ENCODE data around the gene ABHD6.

ABHD6 gene

DNA sequence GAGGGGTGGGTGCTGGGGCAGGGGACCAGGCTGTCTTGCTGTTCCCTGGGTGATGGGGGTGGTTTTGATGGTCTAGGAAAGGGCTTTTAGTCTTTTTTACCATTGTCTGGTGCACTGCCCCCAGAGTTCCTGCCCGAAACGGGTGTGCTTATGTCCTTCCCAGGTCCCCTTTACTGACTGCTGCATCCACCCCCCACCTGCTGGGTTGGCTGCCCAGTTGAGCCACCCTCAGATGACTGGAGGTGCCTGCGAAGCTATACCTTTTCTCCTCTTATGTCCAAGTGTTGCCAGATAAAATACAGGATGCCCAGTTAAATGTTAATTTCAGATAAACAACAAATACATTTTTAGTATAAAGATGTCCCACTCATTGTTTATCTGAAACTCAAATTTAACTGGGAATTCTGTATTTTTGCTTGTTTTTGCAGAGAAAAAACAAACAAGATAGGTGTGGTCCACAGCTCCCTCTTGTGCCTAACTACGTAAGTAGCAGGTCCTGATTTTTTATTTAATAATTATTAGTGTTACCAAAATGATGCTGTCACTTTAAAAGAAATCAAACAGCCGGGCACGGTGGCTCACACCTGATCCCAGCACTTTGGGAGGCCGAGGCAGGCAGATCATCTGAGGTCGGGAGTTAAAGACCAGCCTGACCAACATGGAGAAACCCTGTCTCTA, 62.4 kb downstream of the ABHD6 start:
- TF ChIP-seq, protein P1, sequence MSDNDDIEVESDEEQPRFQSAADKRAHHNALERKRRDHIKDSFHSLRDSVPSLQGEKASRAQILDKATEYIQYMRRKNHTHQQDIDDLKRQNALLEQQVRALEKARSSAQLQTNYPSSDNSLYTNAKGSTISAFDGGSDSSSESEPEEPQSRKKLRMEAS (IDR thresholded peaks at IDR 0.05; ENCODE audit: low read depth, low read length), result no peak
- TF ChIP-seq MYC (IDR thresholded peaks at IDR 0.05; ENCODE audit: low read depth, low read length) (no peak), POLR2A (IDR thresholded peaks at IDR 0.05; ENCODE audit: extremely low read depth, insufficient read length) (no peak)
- TF ChIP-seq, protein P2, sequence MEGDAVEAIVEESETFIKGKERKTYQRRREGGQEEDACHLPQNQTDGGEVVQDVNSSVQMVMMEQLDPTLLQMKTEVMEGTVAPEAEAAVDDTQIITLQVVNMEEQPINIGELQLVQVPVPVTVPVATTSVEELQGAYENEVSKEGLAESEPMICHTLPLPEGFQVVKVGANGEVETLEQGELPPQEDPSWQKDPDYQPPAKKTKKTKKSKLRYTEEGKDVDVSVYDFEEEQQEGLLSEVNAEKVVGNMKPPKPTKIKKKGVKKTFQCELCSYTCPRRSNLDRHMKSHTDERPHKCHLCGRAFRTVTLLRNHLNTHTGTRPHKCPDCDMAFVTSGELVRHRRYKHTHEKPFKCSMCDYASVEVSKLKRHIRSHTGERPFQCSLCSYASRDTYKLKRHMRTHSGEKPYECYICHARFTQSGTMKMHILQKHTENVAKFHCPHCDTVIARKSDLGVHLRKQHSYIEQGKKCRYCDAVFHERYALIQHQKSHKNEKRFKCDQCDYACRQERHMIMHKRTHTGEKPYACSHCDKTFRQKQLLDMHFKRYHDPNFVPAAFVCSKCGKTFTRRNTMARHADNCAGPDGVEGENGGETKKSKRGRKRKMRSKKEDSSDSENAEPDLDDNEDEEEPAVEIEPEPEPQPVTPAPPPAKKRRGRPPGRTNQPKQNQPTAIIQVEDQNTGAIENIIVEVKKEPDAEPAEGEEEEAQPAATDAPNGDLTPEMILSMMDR (IDR thresholded peaks at IDR 0.05; ENCODE audit: low read depth, low read length), result no peak
- peak; percentile 23 for DNase-seq (ENCODE audit: low read depth)
- no peak overlapping the region for H3K4me3 ChIP-seq (ENCODE audit: low read depth, low read length)

DNA sequence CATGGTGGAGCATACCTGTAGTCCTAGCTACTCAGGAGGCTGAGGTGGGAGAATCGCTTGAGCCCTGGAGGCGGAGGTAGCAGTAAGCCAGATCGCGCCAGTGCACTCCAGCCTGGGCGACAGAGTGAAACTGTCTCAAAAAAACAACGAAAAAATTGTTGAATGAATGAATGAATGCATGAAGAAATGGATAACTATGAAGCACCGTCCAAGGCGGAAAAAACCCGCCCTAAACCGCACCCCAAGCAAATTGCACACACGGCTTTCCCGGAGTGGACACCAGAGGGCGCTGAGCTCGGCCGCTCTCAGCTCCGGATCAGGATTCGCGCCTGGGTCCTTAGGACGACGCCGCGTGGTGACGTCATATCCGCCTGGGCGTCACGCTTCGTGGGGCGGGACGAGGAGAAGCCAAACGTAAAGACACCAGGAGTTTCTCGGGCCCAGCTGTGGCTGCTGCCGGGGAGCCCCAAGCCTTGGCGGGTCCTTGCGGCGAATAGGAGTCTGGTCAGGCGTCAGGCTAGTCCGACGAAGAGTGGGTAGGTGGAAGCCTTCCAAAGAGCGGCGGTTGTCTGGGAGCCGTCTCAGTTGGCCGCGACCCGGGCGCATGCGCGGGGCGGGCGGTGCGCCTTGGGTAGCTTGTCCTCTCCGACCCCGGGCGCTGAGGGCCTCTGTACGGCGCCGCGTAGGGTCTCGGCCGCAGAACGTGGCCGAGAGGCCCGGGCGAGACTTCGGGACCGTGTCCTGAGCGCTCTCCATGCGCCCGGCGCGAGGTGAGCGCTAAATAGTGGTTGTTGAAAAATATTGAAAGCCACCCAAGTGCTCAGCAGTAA, 68.5 kb downstream of the ABHD6 start, which contains the start of the genes HTD2 and RPP14:
TSS of gene HTD2 (plus strand) at position 639 of the 830 bp plus-strand sequence. CDS start 11,094 bp downstream, outside the sequence.
TSS of gene RPP14 (plus strand) at position 364 of the 830 bp plus-strand sequence. CDS start 4,085 bp downstream, outside the sequence.
- TF ChIP-seq, protein P2 (IDR thresholded peaks at IDR 0.05; ENCODE audit: low read depth, low read length), result peak; percentile 80
- TF ChIP-seq, protein P1 (IDR thresholded peaks at IDR 0.05; ENCODE audit: low read depth, low read length), result peak; percentile 75; the same call in 1 of the 2 replicates
- 0 out of 2 replicates have a peak, but pooled peaks have one; percentile 7 for TF ChIP-seq MYC (IDR thresholded peaks at IDR 0.05; ENCODE audit: low read depth, low read length)
- TF ChIP-seq POLR2A (IDR thresholded peaks at IDR 0.05; ENCODE audit: extremely low read depth, insufficient read length), result peak; percentile 81
- peak; percentile 98 for DNase-seq (ENCODE audit: low read depth)
- peak within 1 kb of the TSS; percentile 99 for H3K4me3 ChIP-seq (ENCODE audit: low read depth, low read length)

DNA sequence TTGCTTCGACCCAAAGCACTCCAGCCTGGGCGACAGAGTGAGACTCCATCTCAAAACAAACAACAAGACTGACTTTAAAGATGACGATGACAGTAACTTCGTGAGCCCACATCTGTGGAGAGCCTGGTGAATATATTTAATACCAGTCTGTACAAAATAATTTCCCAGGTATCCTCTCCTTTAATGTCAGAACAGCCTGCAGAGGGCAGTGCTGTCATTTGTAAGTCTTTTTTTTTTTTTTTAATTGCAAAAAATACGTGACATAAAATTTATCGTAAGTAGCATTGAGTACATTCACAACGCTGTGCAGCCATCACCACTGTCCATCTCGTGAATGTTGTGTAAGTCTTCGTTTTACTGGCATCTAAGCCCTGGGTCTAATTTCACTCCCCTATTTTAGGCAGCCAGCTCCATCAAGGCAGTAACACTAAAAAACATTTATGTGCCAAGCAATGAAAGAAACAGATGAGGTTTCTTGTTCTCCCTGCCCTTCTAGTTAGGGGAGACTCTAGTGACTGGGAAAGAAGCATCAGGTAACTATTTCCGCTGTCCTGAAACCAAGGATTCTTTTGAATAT, 70.1 kb downstream of the ABHD6 start:
- DNase-seq (ENCODE audit: low read depth), result peak; percentile 66
- H3K4me3 ChIP-seq (ENCODE audit: low read depth, low read length), result peak overlapping the region; percentile 99
- TF ChIP-seq, protein P2 (IDR thresholded peaks at IDR 0.05; ENCODE audit: low read depth, low read length), result peak; percentile 17
- no peak for TF ChIP-seq MYC (IDR thresholded peaks at IDR 0.05; ENCODE audit: low read depth, low read length)
- no peak for TF ChIP-seq POLR2A (IDR thresholded peaks at IDR 0.05; ENCODE audit: extremely low read depth, insufficient read length)
- TF ChIP-seq, protein P1 (IDR thresholded peaks at IDR 0.05; ENCODE audit: low read depth, low read length), result no peak

DNA sequence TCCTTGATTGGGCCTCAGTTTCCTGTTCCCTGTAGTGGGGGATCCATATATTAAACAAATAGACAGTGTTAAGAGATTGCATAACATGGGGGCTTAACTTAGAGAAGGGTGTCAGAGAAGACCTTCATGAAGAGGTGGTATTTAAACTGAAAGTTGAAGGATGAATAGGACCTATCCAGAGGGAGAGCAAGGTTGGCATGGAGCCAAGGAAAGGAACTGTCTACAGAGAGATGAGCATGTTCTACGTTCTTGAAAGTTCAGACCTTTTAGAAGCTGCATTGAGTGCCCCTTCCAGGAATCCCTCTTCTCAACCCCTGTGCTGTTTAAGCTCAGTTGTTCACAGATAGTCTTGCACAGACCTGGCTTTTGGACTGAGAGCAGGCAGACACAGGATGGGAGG, 71.1 kb downstream of the ABHD6 start:
- no peak for TF ChIP-seq POLR2A (IDR thresholded peaks at IDR 0.05; ENCODE audit: extremely low read depth, insufficient read length)
- TF ChIP-seq, protein P1 (IDR thresholded peaks at IDR 0.05; ENCODE audit: low read depth, low read length), result no peak
- TF ChIP-seq, protein P2 (IDR thresholded peaks at IDR 0.05; ENCODE audit: low read depth, low read length), result no peak
- DNase-seq (ENCODE audit: low read depth), result no peak
- H3K4me3 ChIP-seq (ENCODE audit: low read depth, low read length), result peak overlapping the region; percentile 9

DNA sequence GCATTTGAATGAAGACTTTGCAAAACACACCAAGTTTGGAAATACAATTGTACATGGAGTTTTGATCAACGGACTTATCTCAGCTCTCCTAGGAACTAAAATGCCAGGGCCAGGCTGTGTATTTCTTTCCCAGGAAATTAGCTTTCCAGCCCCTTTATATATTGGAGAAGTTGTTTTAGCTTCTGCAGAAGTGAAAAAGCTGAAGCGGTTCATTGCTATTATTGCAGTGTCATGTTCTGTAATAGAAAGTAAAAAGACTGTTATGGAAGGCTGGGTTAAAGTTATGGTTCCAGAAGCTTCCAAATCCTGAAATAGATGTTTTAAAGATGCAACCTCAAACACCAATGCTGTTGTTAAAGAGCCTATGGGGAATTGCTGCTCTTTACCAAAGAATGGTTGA, 80.2 kb downstream of the ABHD6 start:
- TF ChIP-seq POLR2A (IDR thresholded peaks at IDR 0.05; ENCODE audit: extremely low read depth, insufficient read length) (no peak), MYC (IDR thresholded peaks at IDR 0.05; ENCODE audit: low read depth, low read length) (no peak)
- TF ChIP-seq, protein P1 (IDR thresholded peaks at IDR 0.05; ENCODE audit: low read depth, low read length), result no peak
- TF ChIP-seq, protein P2 (IDR thresholded peaks at IDR 0.05; ENCODE audit: low read depth, low read length), result no peak
- no peak for DNase-seq (ENCODE audit: low read depth)
- H3K4me3 ChIP-seq (ENCODE audit: low read depth, low read length), result no peak overlapping the region
